ENCODE data around the gene ANXA5.

The ANXA5 gene

GRCh38 chr4:121696581-121697461 lies at the start of gene ANXA5:
Gene ANXA5 (minus strand): TSS chr4:121696980. CDS start chr4:121696589, 391 bp downstream.
- no peak for FAIRE-seq
- TF ChIP-seq CTCF (IDR thresholded peaks at IDR 0.05; ENCODE audit: insufficient read depth, missing control alignments) = no peak

GRCh38 chr4:121742794-121743193 lies 46.0 kb upstream of the ANXA5 start:
- no peak for DNase-seq (ENCODE audit: insufficient read length, low spot score)
- TF ChIP-seq CTCF (IDR thresholded peaks at IDR 0.05; ENCODE audit: insufficient read depth, missing control alignments) = no peak
- FAIRE-seq = no peak

More at GRCh38 chr4:121696581-121697461, at the start of gene ANXA5:
- DNase-seq (ENCODE audit: insufficient read length, low spot score) = no peak

GRCh38 chr4:121741751-121742150 lies 45.0 kb upstream of the ANXA5 start:
- DNase-seq (ENCODE audit: insufficient read length, low spot score) = no peak
- no peak for FAIRE-seq
- TF ChIP-seq CTCF (IDR thresholded peaks at IDR 0.05; ENCODE audit: insufficient read depth, missing control alignments) = no peak

- FAIRE-seq (no peak), DNase-seq (ENCODE audit: insufficient read length, low spot score) (no peak)
- no peak for TF ChIP-seq CTCF (IDR thresholded peaks at IDR 0.05; ENCODE audit: insufficient read depth, missing control alignments)
These were observed 44.1 kb upstream of the ANXA5 start for GRCh38 chr4:121740796-121741409.

- DNase-seq (ENCODE audit: insufficient read length, low spot score) (no peak), FAIRE-seq (no peak)
- TF ChIP-seq CTCF (IDR thresholded peaks at IDR 0.05; ENCODE audit: insufficient read depth, missing control alignments) = no peak
These were observed 42.8 kb upstream of the ANXA5 start for GRCh38 chr4:121739575-121739974.

- TF ChIP-seq CTCF (IDR thresholded peaks at IDR 0.05; ENCODE audit: insufficient read depth, missing control alignments) = no peak
- FAIRE-seq (no peak), DNase-seq (ENCODE audit: insufficient read length, low spot score) (no peak)
These were observed 42.2 kb upstream of the ANXA5 start for GRCh38 chr4:121738780-121739535.

All from D721Med (cell line).